H9 (cell line): ENCODE results near the gene ILF2. TPM values are rescaled to one million over a fixed set of nuclear protein-coding genes. Genes with fewer than 3 reads are reported as not detected.

Experiments
- DNase-seq: peaks from one replicate; pipeline ENCODE4 v3.0.0-alpha.2; 2017
- H2AFZ ChIP-seq: one replicate; pipeline ENCODE4 v1.6.1; 2013; ENCODE audit warnings: mild to moderate bottlenecking, low read length, control low read depth, moderate library complexity
- H2AK5ac ChIP-seq: 2 replicates; pipeline ENCODE4 v1.6.1; 2013; ENCODE audit warnings: low read length, control low read depth, mixed read lengths; ENCODE audit not compliant: insufficient read length
- H2BK120ac ChIP-seq: one replicate; pipeline ENCODE4 v1.6.1; 2013; ENCODE audit warnings: low read depth, mild to moderate bottlenecking, low read length, control low read depth, inconsistent platforms; ENCODE audit not compliant: poor library complexity, severe bottlenecking
- H2BK12ac ChIP-seq: 2 replicates; pipeline ENCODE4 v1.6.1; 2013; ENCODE audit warnings: low read length, control low read depth, mixed read lengths, low read depth; ENCODE audit not compliant: insufficient read length
- H2BK15ac ChIP-seq: 2 replicates; pipeline ENCODE4 v1.6.1; 2013; ENCODE audit warnings: low read depth, low read length, control low read depth
- H2BK20ac ChIP-seq: one replicate; pipeline ENCODE4 v1.6.1; 2013; ENCODE audit warnings: low read depth, mild to moderate bottlenecking, low read length, control low read depth, inconsistent platforms; ENCODE audit not compliant: poor library complexity, severe bottlenecking
- H2BK5ac ChIP-seq: 2 replicates; pipeline ENCODE4 v1.6.1; 2013; ENCODE audit warnings: low read length, control low read depth, mixed read lengths; ENCODE audit not compliant: insufficient read length
- H3K14ac ChIP-seq: 2 replicates; pipeline ENCODE4 v1.6.1; 2013; ENCODE audit warnings: low read length, control low read depth; ENCODE audit not compliant: insufficient read depth
- H3K18ac ChIP-seq: 2 replicates; pipeline ENCODE4 v1.6.1; 2013; ENCODE audit warnings: low read depth, mild to moderate bottlenecking, mixed read lengths, low read length, control low read depth; ENCODE audit not compliant: insufficient read length
- H3K23ac ChIP-seq: 2 replicates; pipeline ENCODE4 v1.6.1; 2013; ENCODE audit warnings: low read length, control low read depth, mixed read lengths, low read depth; ENCODE audit not compliant: insufficient read length
- H3K23me2 ChIP-seq: 2 replicates; pipeline ENCODE4 v1.6.1; 2013; ENCODE audit warnings: low read depth, mild to moderate bottlenecking, mixed read lengths, low read length, control low read depth; ENCODE audit not compliant: insufficient read length, poor library complexity, severe bottlenecking
- H3K27ac ChIP-seq: 2 replicates; pipeline ENCODE4 v1.5.1; 2013; ENCODE audit warnings: low read length, control low read depth, mixed read lengths, low read depth; ENCODE audit not compliant: insufficient read length
- H3K27me3 ChIP-seq: 2 replicates; pipeline ENCODE4 v1.6.1; 2013; ENCODE audit warnings: low read length, control low read depth, inconsistent platforms; ENCODE audit not compliant: insufficient read depth
- H3K4ac ChIP-seq: 2 replicates; pipeline ENCODE4 v1.6.1; 2013; ENCODE audit warnings: low read depth, mild to moderate bottlenecking, control low read depth, inconsistent platforms, low read length, moderate library complexity
- H3K4me1 ChIP-seq: 2 replicates; pipeline ENCODE4 v1.6.1; 2013; ENCODE audit warnings: low read length, control low read depth, inconsistent platforms; ENCODE audit not compliant: insufficient read depth
- H3K4me2 ChIP-seq: 2 replicates; pipeline ENCODE4 v1.6.1; 2013; ENCODE audit warnings: low read length, control low read depth, mixed read lengths; ENCODE audit not compliant: insufficient read length, insufficient read depth
- H3K56ac ChIP-seq: 2 replicates; pipeline ENCODE4 v1.6.1; 2013; ENCODE audit warnings: low read depth, mild to moderate bottlenecking, mixed read lengths, low read length, control low read depth; ENCODE audit not compliant: insufficient read length
- H3K79me1 ChIP-seq: 2 replicates; pipeline ENCODE4 v1.6.1; 2013; ENCODE audit warnings: low read depth, mild to moderate bottlenecking, moderate library complexity, low read length, control low read depth, inconsistent platforms; ENCODE audit not compliant: insufficient read depth, poor library complexity, severe bottlenecking
- H3K79me2 ChIP-seq: 2 replicates; pipeline ENCODE4 v1.6.1; 2013; ENCODE audit warnings: low read length, control low read depth, inconsistent platforms; ENCODE audit not compliant: insufficient read depth
- H3K9ac ChIP-seq: 2 replicates; pipeline ENCODE4 v1.6.1; 2013; ENCODE audit warnings: low read length, control low read depth, mixed read lengths; ENCODE audit not compliant: insufficient read length; ENCODE audit errors: extremely low read depth
- H3K9me3 ChIP-seq: one replicate; pipeline ENCODE4 v1.6.1; 2013; ENCODE audit warnings: low read depth, low read length, inconsistent platforms; ENCODE audit not compliant: control insufficient read depth
- H3T11ph ChIP-seq: one replicate; pipeline ENCODE4 v1.6.1; 2013; ENCODE audit warnings: mild to moderate bottlenecking, low read length, control low read depth, inconsistent platforms
- H4K20me1 ChIP-seq: one replicate; pipeline ENCODE4 v1.6.1; 2013; ENCODE audit not compliant: control insufficient read depth, insufficient read length, insufficient read depth
- H4K5ac ChIP-seq: 2 replicates; pipeline ENCODE4 v1.6.1; 2013; ENCODE audit warnings: low read depth, mild to moderate bottlenecking, mixed read lengths, low read length, control low read depth; ENCODE audit not compliant: insufficient read length
- H4K8ac ChIP-seq: replicated peaks from 2 replicates; pipeline ENCODE4 v1.6.1; 2013; ENCODE audit warnings: low read length, control low read depth, mixed read lengths, low read depth; ENCODE audit not compliant: insufficient read length
- H4K91ac ChIP-seq: 2 replicates; pipeline ENCODE4 v1.6.1; 2013; ENCODE audit warnings: low read depth, mild to moderate bottlenecking, moderate library complexity, mixed read lengths, low read length, control low read depth; ENCODE audit not compliant: insufficient read length
- H3K27ac Mint-ChIP-seq, 3 experiments: 2 replicates in 2 of 3; 3 replicates in 1 of 3; pipeline ENCODE4 v1.8.0; 2020 to 2021; ENCODE audit warnings: mixed read lengths in 3 of 3, mild to moderate bottlenecking in 1 of 3, moderate library complexity in 1 of 3
- H3K27me3 Mint-ChIP-seq: 2 replicates; pipeline ENCODE4 v1.8.0; 2021; ENCODE audit warnings: low read depth, mild to moderate bottlenecking, moderate library complexity, mixed read lengths
- H3K36me3 Mint-ChIP-seq, 3 experiments: 2 replicates in 2 of 3; 3 replicates in 1 of 3; pipeline ENCODE4 v1.8.0; 2020 to 2021; ENCODE audit warnings: low read depth in 3 of 3, mixed read lengths in 3 of 3; ENCODE audit not compliant: insufficient read depth in 1 of 3
- H3K4me1 Mint-ChIP-seq, 2 experiments: 2 replicates each; pipeline ENCODE4 v1.8.0; 2020; ENCODE audit warnings: mixed read lengths in 2 of 2
- H3K4me3 Mint-ChIP-seq, 2 experiments: 2 replicates in 1 of 2; 3 replicates in 1 of 2; pipeline ENCODE4 v1.8.0; 2020 to 2021; ENCODE audit warnings: mild to moderate bottlenecking in 2 of 2, mixed read lengths in 2 of 2, moderate library complexity in 1 of 2
- H3K9me3 Mint-ChIP-seq, 2 experiments: 2 replicates in 1 of 2; 3 replicates in 1 of 2; pipeline ENCODE4 v1.8.0; 2020; ENCODE audit warnings: mild to moderate bottlenecking in 2 of 2, mixed read lengths in 2 of 2, moderate library complexity in 1 of 2
- WGBS: extraction: QIAGEN DNeasy Blood & Tissue Kit; methylation state at CpG from one replicate; pipeline ENCODE4 v1.1.7; 2013; ENCODE audit warnings: missing lambda C conversion rate, low lambda C conversion rate, mixed read lengths; ENCODE audit not compliant: insufficient read length; ENCODE audit errors: extremely low coverage; 5-methylcytosine and 5-hydroxymethylcytosine counted together
- total RNA-seq: library from RNA; stranded (reverse); gene quantifications from 2 replicates; pipeline ENCODE4 v1.2.1, GENCODE V29; 2021
- TF ChIP-seq, protein P1 (sequence below): fragments of 200-600 bp; sonication (generic); conservative IDR thresholded peaks from 3 replicates; pipeline ENCODE4 v1.8.0; 2021; ENCODE audit warnings: antibody characterized with exemption, mild to moderate bottlenecking

ILF2 gene
- total RNA-seq, 1 experiment from 2014 or later = 357 TPM

DNA sequence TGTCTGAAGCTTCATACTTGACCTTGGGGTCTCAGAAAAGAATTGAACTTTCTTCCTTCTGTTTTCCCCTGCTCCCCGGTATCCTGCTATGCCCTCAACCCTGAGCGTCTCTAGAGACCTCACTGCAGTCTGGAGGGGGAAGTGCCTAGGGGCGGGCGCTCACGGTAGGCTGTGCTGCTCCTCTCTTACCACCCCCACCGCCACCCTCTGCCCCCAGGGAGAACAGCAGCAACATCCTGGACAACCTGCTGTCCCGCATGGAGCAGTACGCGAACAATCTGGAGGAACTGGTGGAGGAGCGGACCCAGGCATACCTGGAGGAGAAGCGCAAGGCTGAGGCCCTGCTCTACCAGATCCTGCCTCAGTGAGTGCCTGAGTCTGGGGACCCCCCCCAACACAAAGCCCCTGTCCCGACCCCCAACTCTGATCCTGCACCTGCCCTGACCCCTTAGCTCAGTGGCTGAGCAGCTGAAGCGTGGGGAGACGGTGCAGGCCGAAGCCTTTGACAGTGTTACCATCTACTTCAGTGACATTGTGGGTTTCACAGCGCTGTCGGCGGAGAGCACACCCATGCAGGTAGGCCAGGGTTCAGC is 18.0 kb upstream of the ILF2 start:
- WGBS = no CpG with 5 or more reads among the region's 18 CpGs
- no peak overlapping the region for H3K4me2 ChIP-seq
- Mint-ChIP-seq H3K27ac (peak overlapping the region in 1 of 3 experiments; percentile 11; a peak in 1 of 7 replicates), H3K27me3 (no peaks in the 10 kb centered on the region), H3K9me3 (no peaks in the 10 kb centered on the region), H3K4me1 (peaks cover 8 to 19% of the 10 kb centered on the region in 2 experiments; a peak in 3 of 4 replicates), H3K4me3 (0 out of 5 replicates have a peak overlapping the region, but pooled peaks of 1 of the 2 experiments have one; percentile 1), H3K36me3 (peaks cover 4 to 26% (median 25%) of the 10 kb centered on the region in 3 experiments; a peak in 5 of 7 replicates)
- no peaks in the 10 kb centered on the region for H3K9me3 ChIP-seq
- no peak overlapping the region for H3K56ac ChIP-seq
- H2AFZ ChIP-seq = no peak overlapping the region
- no peak overlapping the region for H4K5ac ChIP-seq
- no peaks in the 10 kb centered on the region for H3K79me2 ChIP-seq
- no peak for DNase-seq
- H2AK5ac ChIP-seq = no peak overlapping the region
- H2BK5ac ChIP-seq = no peak overlapping the region
- no peak overlapping the region for H3K9ac ChIP-seq
- no peak overlapping the region for H4K91ac ChIP-seq
- no peaks in the 10 kb centered on the region for H3K27me3 ChIP-seq
- no peak overlapping the region for H3K18ac ChIP-seq
- H3K23ac ChIP-seq = no peak overlapping the region
- H3T11ph ChIP-seq = no peak overlapping the region
- H4K8ac ChIP-seq = no peak overlapping the region
- H2BK12ac ChIP-seq = no peak overlapping the region
- H3K79me1 ChIP-seq = no peaks in the 10 kb centered on the region
- H2BK15ac ChIP-seq = no peak overlapping the region
- no peaks in the 10 kb centered on the region for H4K20me1 ChIP-seq
- H3K27ac ChIP-seq = no peak overlapping the region
- no peaks in the 10 kb centered on the region for H3K4me1 ChIP-seq
- H2BK20ac ChIP-seq = no peak overlapping the region
- TF ChIP-seq, protein P1, sequence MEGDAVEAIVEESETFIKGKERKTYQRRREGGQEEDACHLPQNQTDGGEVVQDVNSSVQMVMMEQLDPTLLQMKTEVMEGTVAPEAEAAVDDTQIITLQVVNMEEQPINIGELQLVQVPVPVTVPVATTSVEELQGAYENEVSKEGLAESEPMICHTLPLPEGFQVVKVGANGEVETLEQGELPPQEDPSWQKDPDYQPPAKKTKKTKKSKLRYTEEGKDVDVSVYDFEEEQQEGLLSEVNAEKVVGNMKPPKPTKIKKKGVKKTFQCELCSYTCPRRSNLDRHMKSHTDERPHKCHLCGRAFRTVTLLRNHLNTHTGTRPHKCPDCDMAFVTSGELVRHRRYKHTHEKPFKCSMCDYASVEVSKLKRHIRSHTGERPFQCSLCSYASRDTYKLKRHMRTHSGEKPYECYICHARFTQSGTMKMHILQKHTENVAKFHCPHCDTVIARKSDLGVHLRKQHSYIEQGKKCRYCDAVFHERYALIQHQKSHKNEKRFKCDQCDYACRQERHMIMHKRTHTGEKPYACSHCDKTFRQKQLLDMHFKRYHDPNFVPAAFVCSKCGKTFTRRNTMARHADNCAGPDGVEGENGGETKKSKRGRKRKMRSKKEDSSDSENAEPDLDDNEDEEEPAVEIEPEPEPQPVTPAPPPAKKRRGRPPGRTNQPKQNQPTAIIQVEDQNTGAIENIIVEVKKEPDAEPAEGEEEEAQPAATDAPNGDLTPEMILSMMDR = no peak
- no peak overlapping the region for H3K4ac ChIP-seq
- H3K14ac ChIP-seq = no peak overlapping the region
- no peaks in the 10 kb centered on the region for H3K23me2 ChIP-seq
- H2BK120ac ChIP-seq = no peak overlapping the region
